ENCODE results near the gene LRRC15. TPM values are rescaled to one million over a fixed set of nuclear protein-coding genes. Genes with fewer than 3 reads are reported as not detected.

LRRC15 gene
- total RNA-seq, 1 experiment from 2014 or later: not detected

GRCh38 chr3:194308601-194309449 is 60.7 kb downstream of the LRRC15 start:
- POLR2A ChIA-PET: interaction anchor here (0.8 to 2.0 kb wide), 7 partner anchors 8 to 528 kb away, joined by 3 to 17 read pairs (median 4); partner anchors contain the start of gene HES1
- CTCF ChIA-PET: interaction anchor here (3.6 kb wide), 1 partner anchor 528 kb away, joined by 17 read pairs; no protein-coding TSS in a partner anchor
- no peak overlapping the region for H3K27ac Mint-ChIP-seq (ENCODE audit: low read depth, unreplicated experiment)
- intact Hi-C loops (cut with micrococcal nuclease): no loop called here
- TF ChIP-seq CTCF (IDR thresholded peaks at IDR 0.05; ENCODE audit: unreplicated experiment): no peak
- H3K36me3 Mint-ChIP-seq (ENCODE audit: insufficient read depth, unreplicated experiment): no peaks in the 10 kb centered on the region
- peaks cover 9% of the 10 kb centered on the region for H3K4me1 Mint-ChIP-seq (ENCODE audit: insufficient read depth, unreplicated experiment)
- H3K4me3 Mint-ChIP-seq (ENCODE audit: unreplicated experiment): peak overlapping the region; percentile 4
- no peak for DNase-seq (ENCODE audit: unreplicated experiment)
- no TSS peak for BruUV-seq (replicated peaks)
- no peaks in the 10 kb centered on the region for H3K9me3 Mint-ChIP-seq (ENCODE audit: unreplicated experiment)
- no peaks in the 10 kb centered on the region for H3K27me3 Mint-ChIP-seq (ENCODE audit: insufficient read depth, unreplicated experiment)

DNA sequence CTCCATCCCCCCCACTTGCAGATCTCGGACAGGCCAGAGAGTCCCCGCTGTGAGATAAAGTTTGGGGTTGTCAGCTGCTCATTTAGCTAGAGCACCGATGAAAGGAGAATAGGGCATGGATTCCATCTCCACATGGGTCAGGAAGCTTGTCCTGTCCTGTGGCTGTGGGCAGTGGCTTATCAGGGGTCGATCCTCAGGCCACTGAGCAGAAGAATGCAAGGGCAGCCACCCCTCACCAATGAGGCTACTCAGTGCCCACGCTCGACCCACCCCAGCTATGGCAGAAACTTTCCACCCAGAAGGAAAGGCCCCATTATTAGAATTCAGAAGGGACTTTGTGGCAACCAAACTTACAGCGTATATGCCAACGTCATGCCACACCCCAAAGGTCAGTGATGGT is 61.7 kb downstream of the LRRC15 start:
- CTCF ChIA-PET: interaction anchor here (0.6 to 3.6 kb wide), 3 partner anchors 11 to 527 kb away, joined by 3 to 17 read pairs (median 3); no protein-coding TSS in a partner anchor

DNA sequence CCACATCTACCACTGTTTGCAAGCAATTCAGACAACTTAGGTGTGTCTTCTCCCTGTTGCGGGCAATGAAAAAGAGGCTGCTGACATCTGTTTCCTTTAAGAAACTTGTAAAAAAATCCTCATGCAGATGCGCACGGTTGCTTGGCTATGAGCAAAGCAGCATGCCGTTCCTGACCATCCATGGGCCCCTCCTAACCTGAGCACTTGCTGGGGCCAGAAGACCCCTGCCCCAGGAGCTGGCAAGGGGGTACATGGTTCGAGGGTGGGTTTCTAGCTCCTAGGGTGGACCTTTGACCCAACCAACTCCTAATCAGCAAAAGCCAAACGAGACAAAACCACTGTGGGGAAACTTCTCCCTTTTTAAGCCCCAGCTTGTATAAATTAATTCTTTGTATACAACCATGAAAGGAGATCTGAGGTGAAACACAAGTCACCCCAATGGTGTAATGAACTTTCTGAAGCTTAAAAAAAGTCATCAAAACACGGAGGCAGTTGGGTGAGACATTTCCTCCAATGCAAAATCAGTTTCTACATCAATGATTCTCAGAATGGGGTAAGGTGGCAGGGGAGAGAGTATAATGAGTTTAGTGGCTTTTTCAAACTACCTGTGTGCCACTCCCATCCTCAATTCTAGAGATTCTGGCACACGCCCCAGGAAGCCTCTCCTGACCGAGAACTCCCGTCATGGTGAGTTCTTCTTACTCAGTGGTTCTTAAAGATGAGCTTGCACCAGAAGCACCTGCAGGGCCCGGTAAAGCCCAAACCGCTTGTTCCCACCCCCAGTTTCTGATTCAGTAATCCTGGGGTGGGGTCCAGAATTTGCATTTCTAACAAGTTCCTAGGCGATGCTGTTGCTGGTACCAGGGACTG is 62.5 kb downstream of the LRRC15 start:
- H3K36me3 Mint-ChIP-seq (ENCODE audit: insufficient read depth, unreplicated experiment): no peaks in the 10 kb centered on the region
- H3K27ac Mint-ChIP-seq (ENCODE audit: low read depth, unreplicated experiment): no peak overlapping the region
- no peak for DNase-seq (ENCODE audit: unreplicated experiment)
- ChIA-PET CTCF (interaction anchor here (0.6 to 3.6 kb wide), 6 partner anchors 10 to 1407 kb away, joined by 3 to 17 read pairs (median 3); no protein-coding TSS in a partner anchor), POLR2A (interaction anchor here (0.5 to 0.7 kb wide), 2 partner anchors 7 to 27 kb away, joined by 3 read pairs; no protein-coding TSS in a partner anchor)
- BruUV-seq (replicated peaks): no TSS peak
- H3K9me3 Mint-ChIP-seq (ENCODE audit: unreplicated experiment): no peaks in the 10 kb centered on the region
- no peak for TF ChIP-seq CTCF (IDR thresholded peaks at IDR 0.05; ENCODE audit: unreplicated experiment)
- H3K4me3 Mint-ChIP-seq (ENCODE audit: unreplicated experiment): no peak overlapping the region
- intact Hi-C loops (cut with micrococcal nuclease): no loop called here
- H3K27me3 Mint-ChIP-seq (ENCODE audit: insufficient read depth, unreplicated experiment): no peaks in the 10 kb centered on the region
- peaks cover 9% of the 10 kb centered on the region for H3K4me1 Mint-ChIP-seq (ENCODE audit: insufficient read depth, unreplicated experiment)

More for the DNA sequence above, 61.7 kb downstream of the LRRC15 start:
- DNase-seq (ENCODE audit: unreplicated experiment): no peak
- Mint-ChIP-seq H3K9me3 (ENCODE audit: unreplicated experiment) (no peaks in the 10 kb centered on the region), H3K27ac (ENCODE audit: low read depth, unreplicated experiment) (no peak overlapping the region), H3K4me3 (ENCODE audit: unreplicated experiment) (no peak overlapping the region), H3K4me1 (ENCODE audit: insufficient read depth, unreplicated experiment) (peaks cover 9% of the 10 kb centered on the region), H3K27me3 (ENCODE audit: insufficient read depth, unreplicated experiment) (no peaks in the 10 kb centered on the region), H3K36me3 (ENCODE audit: insufficient read depth, unreplicated experiment) (no peaks in the 10 kb centered on the region)
- BruUV-seq (replicated peaks): no TSS peak
- no peak for TF ChIP-seq CTCF (IDR thresholded peaks at IDR 0.05; ENCODE audit: unreplicated experiment)
- intact Hi-C loops (cut with micrococcal nuclease): no loop called here
- POLR2A ChIA-PET: no interaction called here

All from MCF 10A (cell line).